WERI-Rb-1 (cell line): ENCODE results near the gene TMEM108.

Source experiments
- DNase-seq: peaks from one replicate; pipeline ENCODE4 v3.0.0-alpha.2; 2020
- H3K27ac ChIP-seq: fragments of 250-450 bp; sonication (Bioruptor Pico); 2 replicates; pipeline ENCODE4 v1.5.1; 2020; ENCODE audit warnings: mild to moderate bottlenecking, moderate library complexity
- H3K27me3 ChIP-seq: fragments of 250-450 bp; sonication (Bioruptor Pico); 2 replicates; pipeline ENCODE4 v1.5.1; 2021; ENCODE audit warnings: mild to moderate bottlenecking, low read depth, moderate library complexity; ENCODE audit not compliant: insufficient read depth, severe bottlenecking
- H3K36me3 ChIP-seq: fragments of 250-450 bp; sonication (Bioruptor Pico); 2 replicates; pipeline ENCODE4 v1.5.1; 2020; ENCODE audit warnings: mild to moderate bottlenecking, moderate library complexity
- H3K4me3 ChIP-seq: 2 replicates; pipeline ENCODE4 v1.5.1; 2011; ENCODE audit warnings: low read depth, mild to moderate bottlenecking, control low read depth, low read length
- H3K9me3 ChIP-seq: fragments of 250-450 bp; sonication (Bioruptor Pico); 2 replicates; pipeline ENCODE4 v1.5.1; 2021; ENCODE audit warnings: mild to moderate bottlenecking, moderate library complexity; ENCODE audit not compliant: severe bottlenecking
- CTCF ChIP-seq: IDR thresholded peaks from 2 replicates; pipeline ENCODE4 v1.5.1; 2011; ENCODE audit warnings: low read depth, mild to moderate bottlenecking, control low read depth, inconsistent platforms, low read length

TMEM108 gene

GRCh38 chr3:133294253-133294652 is 256.1 kb downstream of the TMEM108 start:
- DNase-seq = no peak
- Histone ChIP-seq H3K36me3 (no peaks in the 10 kb centered on the region), H3K4me3 (no peak overlapping the region), H3K9me3 (no peaks in the 10 kb centered on the region), H3K27ac (no peak overlapping the region), H3K27me3 (no peaks in the 10 kb centered on the region)
- no peak for TF ChIP-seq CTCF

- H3K36me3 ChIP-seq = no peaks in the 10 kb centered on the region
- H3K9me3 ChIP-seq = no peaks in the 10 kb centered on the region
- no peak for TF ChIP-seq CTCF
- H3K4me3 ChIP-seq = no peak overlapping the region
- no peak for DNase-seq
- H3K27ac ChIP-seq = no peak overlapping the region
- H3K27me3 ChIP-seq = no peaks in the 10 kb centered on the region
Observed at GRCh38 chr3:133295199-133295901, 257.2 kb downstream of the TMEM108 start.

- no peak overlapping the region for H3K27ac ChIP-seq
- DNase-seq = no peak
- no peak for TF ChIP-seq CTCF
- no peak overlapping the region for H3K4me3 ChIP-seq
- H3K9me3 ChIP-seq = no peaks in the 10 kb centered on the region
- no peaks in the 10 kb centered on the region for H3K36me3 ChIP-seq
- no peaks in the 10 kb centered on the region for H3K27me3 ChIP-seq
Observed at GRCh38 chr3:133295944-133296917, 258.0 kb downstream of the TMEM108 start.

- Histone ChIP-seq H3K27ac (no peak overlapping the region), H3K4me3 (no peak overlapping the region), H3K9me3 (no peaks in the 10 kb centered on the region), H3K36me3 (no peaks in the 10 kb centered on the region), H3K27me3 (no peaks in the 10 kb centered on the region)
- no peak for TF ChIP-seq CTCF
- no peak for DNase-seq
Observed at GRCh38 chr3:133296981-133297380, 258.8 kb downstream of the TMEM108 start.

- no peaks in the 10 kb centered on the region for H3K36me3 ChIP-seq
- no peaks in the 10 kb centered on the region for H3K27me3 ChIP-seq
- no peak for DNase-seq
- H3K9me3 ChIP-seq = no peaks in the 10 kb centered on the region
- TF ChIP-seq CTCF = no peak
- H3K27ac ChIP-seq = no peak overlapping the region
- H3K4me3 ChIP-seq = no peak overlapping the region
Observed at GRCh38 chr3:133300102-133300501, 261.9 kb downstream of the TMEM108 start.
